Natural killer cell (primary cell): Measurements from ENCODE around the gene OR52I2. TPM values are rescaled to one million over a fixed set of nuclear protein-coding genes. Genes with fewer than 3 reads are reported as not detected.

ENCODE experiments used
- ATAC-seq, 3 donors: fragments of 150-1000 bp in 2 of 3; fragments of 200-7000 bp in 1 of 3; cut with Tn5 transposase; 1 replicate in 1 of 3; 2 replicates in 2 of 3; pipeline ENCODE4 v1.10.0; 2021; ENCODE audit warnings: mild to moderate bottlenecking in 2 of 3, moderate library complexity in 2 of 3
- DNase-seq, 2 donors: peaks; one replicate each; pipeline versions ENCODE4 v3.0.0 to v3.0.0-alpha.2; 2013 to 2021; ENCODE audit warnings: mixed read lengths in 1 of 2
- H3K27ac ChIP-seq: one replicate; pipeline ENCODE4 v1.5.1; 2013; ENCODE audit warnings: mild to moderate bottlenecking, low read length
- H3K27me3 ChIP-seq: one replicate; pipeline ENCODE4 v1.6.1; 2013; ENCODE audit warnings: low read length; ENCODE audit not compliant: control insufficient read depth, insufficient read depth
- H3K36me3 ChIP-seq: one replicate; pipeline ENCODE4 v1.6.1; 2013; ENCODE audit warnings: low read length; ENCODE audit not compliant: control insufficient read depth, insufficient read depth
- H3K4me1 ChIP-seq: one replicate; pipeline ENCODE4 v1.6.1; 2013; ENCODE audit warnings: low read length; ENCODE audit not compliant: control insufficient read depth, insufficient read depth
- H3K4me3 ChIP-seq: one replicate; pipeline ENCODE4 v1.5.1; 2013; ENCODE audit warnings: low read length
- H3K9me3 ChIP-seq: one replicate; pipeline ENCODE4 v1.6.1; 2013; ENCODE audit warnings: low read length; ENCODE audit not compliant: control insufficient read depth, insufficient read depth
- H3K27ac Mint-ChIP-seq, 2 donors: one replicate each; pipeline ENCODE4 v1.8.0; 2022; ENCODE audit warnings: mild to moderate bottlenecking in 2 of 2, mixed read lengths in 2 of 2, moderate library complexity in 1 of 2
- H3K27me3 Mint-ChIP-seq, 2 donors: one replicate each; pipeline ENCODE4 v1.8.0; 2022; ENCODE audit warnings: low read depth in 2 of 2, mixed read lengths in 2 of 2
- H3K36me3 Mint-ChIP-seq: one replicate; pipeline ENCODE4 v1.8.0; 2022; ENCODE audit warnings: mixed read lengths
- H3K4me1 Mint-ChIP-seq, 2 donors: one replicate each; pipeline ENCODE4 v1.8.0; 2022; ENCODE audit warnings: mixed read lengths in 2 of 2
- H3K4me3 Mint-ChIP-seq: one replicate; pipeline ENCODE4 v1.8.0; 2022; ENCODE audit warnings: mild to moderate bottlenecking, moderate library complexity, mixed read lengths
- H3K9me3 Mint-ChIP-seq, 2 donors: one replicate each; pipeline ENCODE4 v1.8.0; 2022; ENCODE audit warnings: mixed read lengths in 2 of 2
- WGBS: methylation state at CpG from one replicate; pipeline ENCODE4 v1.1.7; 2013; ENCODE audit warnings: missing lambda C conversion rate; ENCODE audit not compliant: insufficient coverage; 5-methylcytosine and 5-hydroxymethylcytosine counted together
- intact Hi-C: fragments of 100-400 bp; cut with micrococcal nuclease; formaldehyde crosslinking; loops from one replicate; pipeline ENCODE4 v1.14.2; 2022
- total RNA-seq, 4 donors: library from RNA; stranded (reverse); fragments of 120-200 nt in 1 of 4; gene quantifications; one replicate each; pipeline versions ENCODE4 v1.2.3 to v1.2.4, GENCODE V29; 2013 to 2022
- TF ChIP-seq, protein P1 (sequence below): fragments of 200-600 bp; IDR thresholded peaks from one replicate; pipeline ENCODE4 v1.8.0; 2022; ENCODE audit warnings: antibody characterized with exemption

The OR52I2 gene
- total RNA-seq, 3 donors from 2014 or later (not counting 1 experiment from before 2014, with no cell fraction given): not detected

DNA sequence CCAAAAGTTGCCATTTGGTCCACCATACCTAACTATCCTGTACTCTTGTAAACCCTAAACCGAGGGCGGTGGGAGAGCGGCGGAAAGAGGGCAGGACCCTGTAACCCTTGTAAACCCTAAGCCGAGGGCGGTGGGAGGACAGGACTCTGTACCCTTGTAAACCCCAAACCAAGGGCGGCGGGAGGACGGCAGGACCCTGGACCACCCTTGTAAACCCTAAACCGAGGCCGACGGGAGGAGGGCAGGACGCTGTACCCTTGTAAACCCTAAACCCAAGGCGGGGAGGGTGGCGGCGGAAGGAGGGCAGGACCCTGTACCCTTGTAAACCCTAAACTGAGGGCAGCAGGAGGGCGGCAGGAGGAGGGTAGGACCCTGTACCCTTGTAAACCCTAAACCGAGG lies 12.5 kb upstream of the OR52I2 start:
- Mint-ChIP-seq H3K4me1 (no peaks in the 10 kb centered on the region), H3K27ac (no peak overlapping the region), H3K9me3 (peaks cover 0 to under 1% of the 10 kb centered on the region in 2 donors), H3K27me3 (peaks cover 2 to 9% of the 10 kb centered on the region in 2 donors), H3K4me3 (no peak overlapping the region), H3K36me3 (no peaks in the 10 kb centered on the region)
- no peaks in the 10 kb centered on the region for H3K36me3 ChIP-seq
- WGBS: 89% methylated on average over 18 of the region's 18 CpGs
- no peak overlapping the region for H3K27ac ChIP-seq
- H3K27me3 ChIP-seq: no peaks in the 10 kb centered on the region
- no peaks in the 10 kb centered on the region for H3K9me3 ChIP-seq
- TF ChIP-seq, protein P1, sequence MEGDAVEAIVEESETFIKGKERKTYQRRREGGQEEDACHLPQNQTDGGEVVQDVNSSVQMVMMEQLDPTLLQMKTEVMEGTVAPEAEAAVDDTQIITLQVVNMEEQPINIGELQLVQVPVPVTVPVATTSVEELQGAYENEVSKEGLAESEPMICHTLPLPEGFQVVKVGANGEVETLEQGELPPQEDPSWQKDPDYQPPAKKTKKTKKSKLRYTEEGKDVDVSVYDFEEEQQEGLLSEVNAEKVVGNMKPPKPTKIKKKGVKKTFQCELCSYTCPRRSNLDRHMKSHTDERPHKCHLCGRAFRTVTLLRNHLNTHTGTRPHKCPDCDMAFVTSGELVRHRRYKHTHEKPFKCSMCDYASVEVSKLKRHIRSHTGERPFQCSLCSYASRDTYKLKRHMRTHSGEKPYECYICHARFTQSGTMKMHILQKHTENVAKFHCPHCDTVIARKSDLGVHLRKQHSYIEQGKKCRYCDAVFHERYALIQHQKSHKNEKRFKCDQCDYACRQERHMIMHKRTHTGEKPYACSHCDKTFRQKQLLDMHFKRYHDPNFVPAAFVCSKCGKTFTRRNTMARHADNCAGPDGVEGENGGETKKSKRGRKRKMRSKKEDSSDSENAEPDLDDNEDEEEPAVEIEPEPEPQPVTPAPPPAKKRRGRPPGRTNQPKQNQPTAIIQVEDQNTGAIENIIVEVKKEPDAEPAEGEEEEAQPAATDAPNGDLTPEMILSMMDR: no peak
- intact Hi-C loops: no loop called here
- no peak for ATAC-seq
- H3K4me3 ChIP-seq: no peak overlapping the region
- no peaks in the 10 kb centered on the region for H3K4me1 ChIP-seq
- DNase-seq: no peak

DNA sequence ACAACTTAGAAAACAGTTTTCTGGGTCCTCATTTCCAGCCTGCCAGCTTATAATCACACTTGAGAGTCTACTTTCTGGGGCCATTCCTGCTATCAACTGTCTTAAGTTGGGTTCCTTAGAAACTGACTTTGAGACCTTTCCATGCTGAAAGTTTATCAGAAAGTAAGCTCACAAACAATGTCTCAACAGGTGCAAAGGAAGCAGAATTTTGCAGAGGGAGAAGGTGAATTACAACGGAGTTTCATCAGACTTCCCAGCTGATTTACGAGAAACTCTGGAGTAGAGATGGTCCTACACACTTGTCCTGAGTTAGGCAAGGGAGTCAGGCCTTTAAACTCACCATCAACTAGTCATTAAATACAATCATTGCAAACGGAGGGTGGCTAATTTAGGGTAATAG lies 4.7 kb upstream of the OR52I2 start:
- no peak overlapping the region for H3K27ac Mint-ChIP-seq
- Histone ChIP-seq H3K4me1 (no peaks in the 10 kb centered on the region), H3K27ac (no peak overlapping the region), H3K36me3 (no peaks in the 10 kb centered on the region), H3K4me3 (no peak overlapping the region), H3K27me3 (no peaks in the 10 kb centered on the region), H3K9me3 (no peaks in the 10 kb centered on the region)
- 94% methylated on average over 3 of the region's 3 CpGs for WGBS
- no peaks in the 10 kb centered on the region for H3K4me1 Mint-ChIP-seq
- TF ChIP-seq, protein P1: no peak
- peaks cover 39 to 56% of the 10 kb centered on the region in 2 donors for H3K27me3 Mint-ChIP-seq
- intact Hi-C loops: no loop called here
- no peaks in the 10 kb centered on the region for H3K36me3 Mint-ChIP-seq
- ATAC-seq: no peak
- H3K4me3 Mint-ChIP-seq: no peak overlapping the region
- no peak for DNase-seq
- no peaks in the 10 kb centered on the region for H3K9me3 Mint-ChIP-seq

DNA sequence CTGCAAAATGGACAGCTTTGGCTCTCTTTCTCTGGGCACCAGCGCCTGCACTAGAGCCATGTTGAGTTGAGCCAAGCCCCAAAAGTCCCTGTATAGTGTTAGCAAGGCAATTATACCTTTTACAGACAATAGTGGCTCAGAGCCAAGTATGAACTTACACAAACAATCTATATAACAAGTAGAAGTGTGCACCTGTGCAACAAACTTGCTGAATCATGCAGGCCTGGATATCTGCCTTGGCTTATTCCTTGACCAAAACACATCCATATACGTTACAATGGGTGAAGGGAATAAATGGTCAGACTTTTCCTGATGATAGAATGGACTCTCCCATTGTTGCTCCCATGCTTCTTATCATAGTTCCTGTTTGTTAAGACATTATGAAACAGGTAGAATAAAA lies 3.8 kb upstream of the OR52I2 start:
- H3K9me3 Mint-ChIP-seq: no peaks in the 10 kb centered on the region
- H3K4me3 ChIP-seq: no peak overlapping the region
- no peaks in the 10 kb centered on the region for H3K36me3 ChIP-seq
- H3K27ac Mint-ChIP-seq: no peak overlapping the region
- no peaks in the 10 kb centered on the region for H3K4me1 Mint-ChIP-seq
- H3K4me3 Mint-ChIP-seq: no peak overlapping the region
- H3K36me3 Mint-ChIP-seq: no peaks in the 10 kb centered on the region
- no peaks in the 10 kb centered on the region for H3K9me3 ChIP-seq
- no peaks in the 10 kb centered on the region for H3K27me3 ChIP-seq
- H3K27ac ChIP-seq: no peak overlapping the region
- H3K27me3 Mint-ChIP-seq: peaks cover 39 to 57% of the 10 kb centered on the region in 2 donors
- intact Hi-C loops: no loop called here
- ATAC-seq: no peak
- no peaks in the 10 kb centered on the region for H3K4me1 ChIP-seq
- WGBS: 76% methylated on average over 1 of the region's 2 CpGs
- TF ChIP-seq, protein P1: no peak
- DNase-seq: no peak

DNA sequence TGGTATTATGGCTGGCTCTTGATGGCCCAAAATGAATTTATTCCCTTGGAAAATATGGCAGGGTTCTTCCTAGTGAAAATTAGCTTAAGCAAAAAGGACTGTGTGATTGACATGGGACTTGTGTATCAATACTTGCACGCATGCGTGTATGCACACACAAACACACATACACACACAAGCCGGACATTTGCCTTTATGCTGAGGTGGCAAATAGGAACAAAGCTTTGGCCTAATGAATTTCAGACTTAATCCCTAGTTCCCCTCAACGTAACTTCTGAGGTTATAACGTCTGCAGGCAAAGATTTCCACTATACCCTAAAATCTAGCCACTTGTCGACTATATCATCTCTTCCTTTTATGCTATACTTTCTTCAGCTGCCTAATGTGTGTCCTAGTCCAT lies 2.9 kb upstream of the OR52I2 start:
- Histone ChIP-seq H3K4me1 (no peaks in the 10 kb centered on the region), H3K36me3 (no peaks in the 10 kb centered on the region), H3K27me3 (no peaks in the 10 kb centered on the region), H3K9me3 (no peaks in the 10 kb centered on the region), H3K4me3 (no peak overlapping the region), H3K27ac (no peak overlapping the region)
- Mint-ChIP-seq H3K27me3 (peaks cover 44 to 57% of the 10 kb centered on the region in 2 donors), H3K9me3 (no peaks in the 10 kb centered on the region), H3K4me1 (no peaks in the 10 kb centered on the region), H3K36me3 (no peaks in the 10 kb centered on the region), H3K4me3 (no peak overlapping the region), H3K27ac (no peak overlapping the region)
- 97% methylated on average over 6 of the region's 6 CpGs for WGBS
- intact Hi-C loops: no loop called here
- no peak for DNase-seq
- TF ChIP-seq, protein P1: no peak
- ATAC-seq: no peak
